SK-N-SH (cell line): ENCODE results near the gene CCDC34. TPM values are rescaled to one million over a fixed set of nuclear protein-coding genes. Genes with fewer than 3 reads are reported as not detected.

Experiments used
- CTCF ChIA-PET: fragments of 300-600, 350-600 bp; formaldehyde crosslinking; extraction: SDS; loops from one replicate; lab custom pipeline; 2021; lab: Yijun Ruan, JAX
- POLR2A ChIA-PET: fragments of 350-600 bp; sonication (Branson Sonifier 250); formaldehyde crosslinking; extraction: SDS; loops from one replicate; lab custom pipeline; 2020; ENCODE audit warnings: antibody characterized with exemption, inconsistent platforms; lab: Yijun Ruan, JAX
- DNase-seq: peaks from one replicate; pipeline ENCODE4 v3.0.0; 2012
- H2AFZ ChIP-seq: fragments of 200-600 bp; sonication (generic); 2 replicates; pipeline ENCODE4 v1.8.1; 2016; ENCODE audit warnings: antibody characterized with exemption, mild to moderate bottlenecking, low read depth
- H3F3A ChIP-seq: fragments of 200-600 bp; sonication (generic); replicated peaks from 2 replicates; pipeline ENCODE3; 2016; ENCODE audit warnings: antibody characterized with exemption, mild to moderate bottlenecking; ENCODE audit not compliant: insufficient read depth
- H3K27ac ChIP-seq, 2 experiments: fragments of 200-500 bp in 1 of 2; fragments of 200-600 bp in 1 of 2; sonication (Bioruptor generic) in 1 of 2; sonication (generic), shearing (Covaris generic) in 1 of 2; 2 replicates each; pipeline versions ENCODE4 v1.5.1 to v1.6.1; 2014 to 2016; ENCODE audit warnings: low read depth in 2 of 2, inconsistent platforms in 1 of 2, low read length in 1 of 2, mild to moderate bottlenecking in 1 of 2, mixed read lengths in 1 of 2
- H3K27me3 ChIP-seq: fragments of 200-600 bp; sonication (generic), shearing (Covaris generic); 2 replicates; pipeline ENCODE4 v1.6.1; 2016; ENCODE audit warnings: mixed run types; ENCODE audit not compliant: insufficient read depth
- H3K36me3 ChIP-seq, 2 experiments: fragments of 200-500 bp in 1 of 2; fragments of 200-600 bp in 1 of 2; sonication (Bioruptor generic) in 1 of 2; sonication (generic) in 1 of 2; replicated peaks in 1 of 2; 2 replicates each; pipeline versions ENCODE3 to v1.5.1; 2014 to 2016; ENCODE audit warnings: low read length in 1 of 2, mild to moderate bottlenecking in 1 of 2; ENCODE audit not compliant: insufficient read depth in 2 of 2, control insufficient read depth in 1 of 2
- H3K4me1 ChIP-seq, 2 experiments: fragments of 200-500 bp in 1 of 2; fragments of 200-600 bp in 1 of 2; sonication (Bioruptor generic) in 1 of 2; sonication (generic), shearing (Covaris generic) in 1 of 2; 2 replicates each; pipeline versions ENCODE4 v1.5.1 to v1.6.1; 2014 to 2016; ENCODE audit warnings: low read depth in 1 of 2, low read length in 1 of 2, mixed run types in 1 of 2; ENCODE audit not compliant: insufficient read depth in 2 of 2, control insufficient read depth in 1 of 2
- H3K4me2 ChIP-seq: fragments of 200-600 bp; sonication (generic), shearing (Covaris generic); 2 replicates; pipeline ENCODE4 v1.6.1; 2017; ENCODE audit warnings: mixed run types
- H3K4me3 ChIP-seq, 2 experiments: fragments of 200-500 bp in 1 of 2; fragments of 200-600 bp in 1 of 2; sonication (Bioruptor generic) in 1 of 2; sonication (generic), shearing (Covaris generic) in 1 of 2; 2 replicates each; pipeline versions ENCODE4 v1.5.1 to v1.8.1; 2014 to 2016; ENCODE audit warnings: low read depth in 2 of 2, inconsistent platforms in 1 of 2, low read length in 1 of 2, mild to moderate bottlenecking in 1 of 2, mixed read lengths in 1 of 2, moderate library complexity in 1 of 2
- H3K79me2 ChIP-seq: fragments of 200-600 bp; sonication (generic); 2 replicates; pipeline ENCODE4 v1.8.1; 2017; ENCODE audit warnings: mild to moderate bottlenecking; ENCODE audit not compliant: insufficient read depth
- H3K9ac ChIP-seq: fragments of 200-600 bp; sonication (generic); 2 replicates; pipeline ENCODE4 v1.6.1; 2017; ENCODE audit warnings: mixed run types
- H3K9me2 ChIP-seq: fragments of 200-600 bp; sonication (generic); 2 replicates; pipeline ENCODE4 v1.6.1; 2017; ENCODE audit warnings: mixed run types
- H3K9me3 ChIP-seq: fragments of 200-600 bp; sonication (generic); 2 replicates; pipeline ENCODE4 v1.6.1; 2017; ENCODE audit warnings: mixed run types, mild to moderate bottlenecking, moderate library complexity
- H4K20me1 ChIP-seq: fragments of 200-600 bp; sonication (generic); 2 replicates; pipeline ENCODE4 v1.6.1; 2017; ENCODE audit warnings: mild to moderate bottlenecking, mixed run types; ENCODE audit not compliant: insufficient read depth
- ELF1 ChIP-seq: IDR thresholded peaks from 2 replicates; pipeline ENCODE4 v1.4.0; 2012
- EZH2phosphoT487 ChIP-seq: fragments of 200-600 bp; sonication (generic); IDR thresholded peaks from 2 replicates; pipeline ENCODE4 v1.6.1; 2017; ENCODE audit warnings: low read depth, mixed run types, mild to moderate bottlenecking, antibody characterized with exemption, moderate library complexity, borderline replicate concordance
- FOXJ3 ChIP-seq: sonication (generic); formaldehyde crosslinking; IDR thresholded peaks from 2 replicates; pipeline ENCODE4 v1.5.1; 2020; ENCODE audit warnings: mild to moderate bottlenecking, missing genetic modification reagents
- FOXM1 ChIP-seq: IDR thresholded peaks from 2 replicates; pipeline ENCODE4 v1.4.0; 2012; ENCODE audit warnings: low read depth, mild to moderate bottlenecking
- GATA2 ChIP-seq: sonication (generic); formaldehyde crosslinking; IDR thresholded peaks from 2 replicates; pipeline ENCODE4 v1.5.0; 2020; ENCODE audit warnings: mild to moderate bottlenecking, missing genetic modification reagents
- JUND ChIP-seq: IDR thresholded peaks from 2 replicates; pipeline ENCODE4 v1.4.0; 2012
- MXI1 ChIP-seq: IDR thresholded peaks from 2 replicates; pipeline ENCODE4 v1.6.1; 2012; ENCODE audit warnings: mild to moderate bottlenecking, low read depth, low read length, improper control_type of control experiment
- PBX3 ChIP-seq: IDR thresholded peaks from 2 replicates; pipeline ENCODE4; 2012
- POLR2AphosphoS5 ChIP-seq: IDR thresholded peaks from 2 replicates; pipeline ENCODE4 v1.6.1; 2012; ENCODE audit warnings: low read depth, low read length
- RFX5 ChIP-seq: IDR thresholded peaks from 2 replicates; pipeline ENCODE4 v1.6.1; 2012; ENCODE audit warnings: mild to moderate bottlenecking, improper control_type of control experiment, low read length
- SIN3A ChIP-seq: IDR thresholded peaks from 2 replicates; pipeline ENCODE4 v1.6.1; 2012; ENCODE audit warnings: low read depth, mild to moderate bottlenecking, low read length, moderate library complexity, borderline replicate concordance
- TAF1 ChIP-seq: IDR thresholded peaks from 2 replicates; pipeline ENCODE4 v1.6.1; 2012; ENCODE audit warnings: low read depth, mild to moderate bottlenecking, low read length, moderate library complexity, borderline replicate concordance
- TEAD4 ChIP-seq: IDR thresholded peaks from 2 replicates; pipeline ENCODE4 v1.4.0; 2012; ENCODE audit warnings: mild to moderate bottlenecking, borderline replicate concordance; ENCODE audit not compliant: insufficient read depth
- YY1 ChIP-seq: IDR thresholded peaks from 2 replicates; pipeline ENCODE4 v1.4.0; 2012; ENCODE audit warnings: low read depth, mild to moderate bottlenecking
- WGBS: methylation state at CpG from one replicate; pipeline ENCODE4 v1.1.6; 2017; ENCODE audit warnings: low lambda C conversion rate; 5-methylcytosine and 5-hydroxymethylcytosine counted together
- polyA plus RNA-seq, 3 experiments: library from polyadenylated mRNA; depleted of rRNA; stranded (reverse); fragments of >200 nt; gene quantifications; 2 replicates each; pipeline ENCODE4 v1.2.3, GENCODE V29; 2012

CCDC34 gene
- polyA plus RNA-seq, 1 of the 3 experiments (the other 2 are of a cell fraction) = 6.7 TPM

GRCh38 chr11:27353593-27354358 is 9.2 kb downstream of the CCDC34 start:
- H4K20me1 ChIP-seq = no peaks in the 10 kb centered on the region
- no peaks in the 10 kb centered on the region for H3K27me3 ChIP-seq
- H3K4me3 ChIP-seq = no peak overlapping the region
- no peak overlapping the region for H3K4me2 ChIP-seq
- peaks cover 9 to 11% of the 10 kb centered on the region in 2 experiments for H3K36me3 ChIP-seq
- H3K27ac ChIP-seq = peak overlapping the region; percentile 6 to 62; a peak in 3 of 4 replicates
- no peaks in the 10 kb centered on the region for H3K9me2 ChIP-seq
- H3K79me2 ChIP-seq = no peaks in the 10 kb centered on the region
- H3F3A ChIP-seq = peaks cover 10% of the 10 kb centered on the region
- H3K9me3 ChIP-seq = no peaks in the 10 kb centered on the region
- peak overlapping the region; percentile 58 for H2AFZ ChIP-seq
- TF ChIP-seq SIN3A = no peak
- no peak for TF ChIP-seq GATA2 (CRISPR knock-in tag)
- TF ChIP-seq MXI1 = no peak
- TF ChIP-seq YY1 = no peak
- TF ChIP-seq TAF1 = no peak
- TF ChIP-seq EZH2phosphoT487 = no peak
- TF ChIP-seq PBX3 = no peak
- no peak for TF ChIP-seq POLR2AphosphoS5
- no peak for TF ChIP-seq JUND
- DNase-seq = no peak
- H3K9ac ChIP-seq = no peak overlapping the region
- peaks cover 0 to 37% of the 10 kb centered on the region in 2 experiments; a peak in 3 of 4 replicates for H3K4me1 ChIP-seq
- WGBS = 67% methylated on average over 2 of the region's 2 CpGs
- ChIA-PET CTCF (no interaction called here), POLR2A (no interaction called here)

- no peak overlapping the region for H3K4me3 ChIP-seq
- no peak overlapping the region for H2AFZ ChIP-seq
- H3K9me3 ChIP-seq = no peaks in the 10 kb centered on the region
- no peak overlapping the region for H3K4me2 ChIP-seq
- no peak overlapping the region for H3K9ac ChIP-seq
- DNase-seq = no peak
- H3K79me2 ChIP-seq = no peaks in the 10 kb centered on the region
- H3K36me3 ChIP-seq = peaks cover 9 to 11% of the 10 kb centered on the region in 2 experiments
- no peaks in the 10 kb centered on the region for H3K9me2 ChIP-seq
- no peak for TF ChIP-seq GATA2 (CRISPR knock-in tag)
- TF ChIP-seq, all 33 proteins: peak for 0
- no peaks in the 10 kb centered on the region for H4K20me1 ChIP-seq
- POLR2A ChIA-PET = no interaction called here
- H3K27me3 ChIP-seq = no peaks in the 10 kb centered on the region
- peaks cover 0 to 47% of the 10 kb centered on the region in 2 experiments; a peak in 3 of 4 replicates for H3K4me1 ChIP-seq
- CTCF ChIA-PET = interaction anchor here (1.7 kb wide), 1 partner anchor 56 kb away, joined by 5 read pairs; no protein-coding TSS in a partner anchor
- WGBS = 95% methylated on average over 2 of the region's 2 CpGs
- no peak overlapping the region; a peak in 1 of 4 replicates for H3K27ac ChIP-seq
- peaks cover 10% of the 10 kb centered on the region for H3F3A ChIP-seq
Observed at GRCh38 chr11:27352781-27353180, 10.2 kb downstream of the CCDC34 start.

GRCh38 chr11:27350511-27350910 is 12.5 kb downstream of the CCDC34 start:
- Histone ChIP-seq H3K27me3 (no peaks in the 10 kb centered on the region), H3K4me3 (no peak overlapping the region), H3F3A (peaks cover 7% of the 10 kb centered on the region), H3K27ac (peak overlapping the region in 1 of 2 experiments; percentile 7; a peak in 1 of 4 replicates), H3K9ac (no peak overlapping the region), H3K36me3 (peaks cover 9 to 11% of the 10 kb centered on the region in 2 experiments), H3K9me3 (no peaks in the 10 kb centered on the region), H3K79me2 (no peaks in the 10 kb centered on the region), H2AFZ (no peak overlapping the region), H3K9me2 (no peaks in the 10 kb centered on the region), H3K4me1 (peaks cover 0 to 54% of the 10 kb centered on the region in 2 experiments; a peak in 3 of 4 replicates), H3K4me2 (no peak overlapping the region), H4K20me1 (no peaks in the 10 kb centered on the region)
- ChIA-PET POLR2A (no interaction called here), CTCF (interaction anchor here (1.5 kb wide), 1 partner anchor 12 kb away, joined by 4 read pairs; no protein-coding TSS in a partner anchor)
- no peak for DNase-seq
- TF ChIP-seq TEAD4 (no peak), RFX5 (no peak), FOXM1 (no peak), ELF1 (no peak), FOXJ3 (CRISPR knock-in tag) (no peak)
